K562 (cell line): ENCODE data around the gene FAR2. TPM values are rescaled to one million over a fixed set of nuclear protein-coding genes. Genes with fewer than 3 reads are reported as not detected.

ENCODE experiments used
- BRD4 ChIP-seq: fragments of 200-600 bp; sonication (generic); IDR thresholded peaks from 2 replicates; pipeline ENCODE4 v1.6.1; 2017; ENCODE audit warnings: inconsistent platforms
- CEBPG ChIP-seq, 3 experiments: fragments of 200-800 bp in 1 of 3; sonication (Bioruptor generic) in 1 of 3; sonication (generic) in 1 of 3; formaldehyde crosslinking in 1 of 3; IDR thresholded peaks in 2 of 3; conservative IDR thresholded peaks in 1 of 3; 2 replicates each; pipeline versions ENCODE4 v1.6.1 to v1.8.0; 2016 to 2022; ENCODE audit warnings: missing compliant biosample characterization in 2 of 3, missing genetic modification characterization in 2 of 3, mild to moderate bottlenecking in 1 of 3, missing genetic modification reagents in 1 of 3
- EP300 ChIP-seq: IDR thresholded peaks from 2 replicates; pipeline ENCODE4 v1.6.1; 2012; ENCODE audit warnings: low read length, improper control_type of control experiment
- polyA plus RNA-seq, 8 experiments: library from polyadenylated mRNA; depleted of rRNA in 4 of 8; stranded (reverse) in 5 of 8; unstranded in 3 of 8; fragments of >200 nt; fragmentation: Nextera tagmentation in 2 of 8; fragmentation: Illumina TruSeq in 1 of 8; extraction: Ambion mirVana in 2 of 8; extraction: Trizol in 1 of 8; gene quantifications; 2 replicates each; pipeline versions ENCODE4 v1.2.1 to v1.2.3, GENCODE V29; 2011 to 2014; ENCODE audit warnings: inconsistent platforms in 1 of 8, missing spikeins in 1 of 8
- total RNA-seq, 7 experiments: library from RNA; depleted of rRNA in 6 of 7; stranded (reverse); fragments of >200 nt in 6 of 7; fragmentation: Illumina TruSeq in 2 of 7; extraction: Trizol in 2 of 7; gene quantifications; 2 replicates each; pipeline versions ENCODE4 v1.2.1 to v1.2.3, GENCODE V29; 2011 to 2021; ENCODE audit warnings: low replicate concordance in 1 of 7
- TF ChIP-seq, protein P1 (sequence below), 2 experiments: fragments of 450-650 bp; formaldehyde crosslinking in 1 of 2; IDR thresholded peaks; 2 replicates each; pipeline versions ENCODE4 v1.4.0 to v1.6.1; 2014 to 2020; ENCODE audit warnings: mild to moderate bottlenecking in 2 of 2, borderline replicate concordance in 1 of 2, low read depth in 1 of 2
- TF ChIP-seq, protein P2 (sequence below): fragments of 450-650 bp; IDR thresholded peaks from 2 replicates; pipeline ENCODE4 v1.6.1; 2016; ENCODE audit warnings: mild to moderate bottlenecking, moderate library complexity

The FAR2 gene
- total and polyA plus RNA-seq, 9 of the 15 experiments (the other 6 are each of a cell fraction or from before 2014, with no cell fraction given) = 5.0 to 13.4 (median 8.5) TPM

DNA sequence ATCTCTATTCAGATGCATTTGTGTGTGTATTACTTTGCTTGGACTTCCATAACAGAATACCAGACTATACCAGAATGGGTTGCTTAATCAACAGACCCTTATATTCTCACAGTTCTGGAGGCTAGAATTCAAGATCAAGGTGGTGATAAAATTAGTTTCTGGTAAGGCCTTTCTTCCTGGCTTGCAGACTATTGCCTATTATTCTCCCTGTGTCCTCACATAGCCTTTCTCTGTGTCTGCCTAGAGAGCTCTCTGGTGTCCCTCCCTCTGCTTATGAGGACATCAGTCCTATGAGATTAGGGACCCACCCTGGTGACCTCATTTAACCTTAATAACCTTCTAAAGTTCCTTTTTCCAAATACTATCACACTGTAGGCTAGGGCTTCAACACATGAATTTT, 106.0 kb downstream of the FAR2 start (continued):
- TF ChIP-seq, protein P1, sequence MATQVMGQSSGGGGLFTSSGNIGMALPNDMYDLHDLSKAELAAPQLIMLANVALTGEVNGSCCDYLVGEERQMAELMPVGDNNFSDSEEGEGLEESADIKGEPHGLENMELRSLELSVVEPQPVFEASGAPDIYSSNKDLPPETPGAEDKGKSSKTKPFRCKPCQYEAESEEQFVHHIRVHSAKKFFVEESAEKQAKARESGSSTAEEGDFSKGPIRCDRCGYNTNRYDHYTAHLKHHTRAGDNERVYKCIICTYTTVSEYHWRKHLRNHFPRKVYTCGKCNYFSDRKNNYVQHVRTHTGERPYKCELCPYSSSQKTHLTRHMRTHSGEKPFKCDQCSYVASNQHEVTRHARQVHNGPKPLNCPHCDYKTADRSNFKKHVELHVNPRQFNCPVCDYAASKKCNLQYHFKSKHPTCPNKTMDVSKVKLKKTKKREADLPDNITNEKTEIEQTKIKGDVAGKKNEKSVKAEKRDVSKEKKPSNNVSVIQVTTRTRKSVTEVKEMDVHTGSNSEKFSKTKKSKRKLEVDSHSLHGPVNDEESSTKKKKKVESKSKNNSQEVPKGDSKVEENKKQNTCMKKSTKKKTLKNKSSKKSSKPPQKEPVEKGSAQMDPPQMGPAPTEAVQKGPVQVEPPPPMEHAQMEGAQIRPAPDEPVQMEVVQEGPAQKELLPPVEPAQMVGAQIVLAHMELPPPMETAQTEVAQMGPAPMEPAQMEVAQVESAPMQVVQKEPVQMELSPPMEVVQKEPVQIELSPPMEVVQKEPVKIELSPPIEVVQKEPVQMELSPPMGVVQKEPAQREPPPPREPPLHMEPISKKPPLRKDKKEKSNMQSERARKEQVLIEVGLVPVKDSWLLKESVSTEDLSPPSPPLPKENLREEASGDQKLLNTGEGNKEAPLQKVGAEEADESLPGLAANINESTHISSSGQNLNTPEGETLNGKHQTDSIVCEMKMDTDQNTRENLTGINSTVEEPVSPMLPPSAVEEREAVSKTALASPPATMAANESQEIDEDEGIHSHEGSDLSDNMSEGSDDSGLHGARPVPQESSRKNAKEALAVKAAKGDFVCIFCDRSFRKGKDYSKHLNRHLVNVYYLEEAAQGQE (IDR thresholded peaks at IDR 0.05; ENCODE audit: borderline replicate concordance) = peak; percentile 59; the same call in 1 of the 2 replicates
- TF ChIP-seq, protein P1 (CRISPR knock-in tag; IDR thresholded peaks at IDR 0.05; ENCODE audit: low read depth) = no peak
- TF ChIP-seq CEBPG (CRISPR knock-in tag; IDR thresholded peaks at IDR 0.05) (no peak), CEBPG (tag; conservative IDR thresholded peaks at IDR 0.05 in 1 of 2, IDR thresholded peaks at IDR 0.05 in 1 of 2) (peak; percentile 36; a peak in 2 of 4 replicates), EP300 (peak; percentile 52; the same call in 1 of the 2 replicates), BRD4 (no peak)
- TF ChIP-seq, protein P2, sequence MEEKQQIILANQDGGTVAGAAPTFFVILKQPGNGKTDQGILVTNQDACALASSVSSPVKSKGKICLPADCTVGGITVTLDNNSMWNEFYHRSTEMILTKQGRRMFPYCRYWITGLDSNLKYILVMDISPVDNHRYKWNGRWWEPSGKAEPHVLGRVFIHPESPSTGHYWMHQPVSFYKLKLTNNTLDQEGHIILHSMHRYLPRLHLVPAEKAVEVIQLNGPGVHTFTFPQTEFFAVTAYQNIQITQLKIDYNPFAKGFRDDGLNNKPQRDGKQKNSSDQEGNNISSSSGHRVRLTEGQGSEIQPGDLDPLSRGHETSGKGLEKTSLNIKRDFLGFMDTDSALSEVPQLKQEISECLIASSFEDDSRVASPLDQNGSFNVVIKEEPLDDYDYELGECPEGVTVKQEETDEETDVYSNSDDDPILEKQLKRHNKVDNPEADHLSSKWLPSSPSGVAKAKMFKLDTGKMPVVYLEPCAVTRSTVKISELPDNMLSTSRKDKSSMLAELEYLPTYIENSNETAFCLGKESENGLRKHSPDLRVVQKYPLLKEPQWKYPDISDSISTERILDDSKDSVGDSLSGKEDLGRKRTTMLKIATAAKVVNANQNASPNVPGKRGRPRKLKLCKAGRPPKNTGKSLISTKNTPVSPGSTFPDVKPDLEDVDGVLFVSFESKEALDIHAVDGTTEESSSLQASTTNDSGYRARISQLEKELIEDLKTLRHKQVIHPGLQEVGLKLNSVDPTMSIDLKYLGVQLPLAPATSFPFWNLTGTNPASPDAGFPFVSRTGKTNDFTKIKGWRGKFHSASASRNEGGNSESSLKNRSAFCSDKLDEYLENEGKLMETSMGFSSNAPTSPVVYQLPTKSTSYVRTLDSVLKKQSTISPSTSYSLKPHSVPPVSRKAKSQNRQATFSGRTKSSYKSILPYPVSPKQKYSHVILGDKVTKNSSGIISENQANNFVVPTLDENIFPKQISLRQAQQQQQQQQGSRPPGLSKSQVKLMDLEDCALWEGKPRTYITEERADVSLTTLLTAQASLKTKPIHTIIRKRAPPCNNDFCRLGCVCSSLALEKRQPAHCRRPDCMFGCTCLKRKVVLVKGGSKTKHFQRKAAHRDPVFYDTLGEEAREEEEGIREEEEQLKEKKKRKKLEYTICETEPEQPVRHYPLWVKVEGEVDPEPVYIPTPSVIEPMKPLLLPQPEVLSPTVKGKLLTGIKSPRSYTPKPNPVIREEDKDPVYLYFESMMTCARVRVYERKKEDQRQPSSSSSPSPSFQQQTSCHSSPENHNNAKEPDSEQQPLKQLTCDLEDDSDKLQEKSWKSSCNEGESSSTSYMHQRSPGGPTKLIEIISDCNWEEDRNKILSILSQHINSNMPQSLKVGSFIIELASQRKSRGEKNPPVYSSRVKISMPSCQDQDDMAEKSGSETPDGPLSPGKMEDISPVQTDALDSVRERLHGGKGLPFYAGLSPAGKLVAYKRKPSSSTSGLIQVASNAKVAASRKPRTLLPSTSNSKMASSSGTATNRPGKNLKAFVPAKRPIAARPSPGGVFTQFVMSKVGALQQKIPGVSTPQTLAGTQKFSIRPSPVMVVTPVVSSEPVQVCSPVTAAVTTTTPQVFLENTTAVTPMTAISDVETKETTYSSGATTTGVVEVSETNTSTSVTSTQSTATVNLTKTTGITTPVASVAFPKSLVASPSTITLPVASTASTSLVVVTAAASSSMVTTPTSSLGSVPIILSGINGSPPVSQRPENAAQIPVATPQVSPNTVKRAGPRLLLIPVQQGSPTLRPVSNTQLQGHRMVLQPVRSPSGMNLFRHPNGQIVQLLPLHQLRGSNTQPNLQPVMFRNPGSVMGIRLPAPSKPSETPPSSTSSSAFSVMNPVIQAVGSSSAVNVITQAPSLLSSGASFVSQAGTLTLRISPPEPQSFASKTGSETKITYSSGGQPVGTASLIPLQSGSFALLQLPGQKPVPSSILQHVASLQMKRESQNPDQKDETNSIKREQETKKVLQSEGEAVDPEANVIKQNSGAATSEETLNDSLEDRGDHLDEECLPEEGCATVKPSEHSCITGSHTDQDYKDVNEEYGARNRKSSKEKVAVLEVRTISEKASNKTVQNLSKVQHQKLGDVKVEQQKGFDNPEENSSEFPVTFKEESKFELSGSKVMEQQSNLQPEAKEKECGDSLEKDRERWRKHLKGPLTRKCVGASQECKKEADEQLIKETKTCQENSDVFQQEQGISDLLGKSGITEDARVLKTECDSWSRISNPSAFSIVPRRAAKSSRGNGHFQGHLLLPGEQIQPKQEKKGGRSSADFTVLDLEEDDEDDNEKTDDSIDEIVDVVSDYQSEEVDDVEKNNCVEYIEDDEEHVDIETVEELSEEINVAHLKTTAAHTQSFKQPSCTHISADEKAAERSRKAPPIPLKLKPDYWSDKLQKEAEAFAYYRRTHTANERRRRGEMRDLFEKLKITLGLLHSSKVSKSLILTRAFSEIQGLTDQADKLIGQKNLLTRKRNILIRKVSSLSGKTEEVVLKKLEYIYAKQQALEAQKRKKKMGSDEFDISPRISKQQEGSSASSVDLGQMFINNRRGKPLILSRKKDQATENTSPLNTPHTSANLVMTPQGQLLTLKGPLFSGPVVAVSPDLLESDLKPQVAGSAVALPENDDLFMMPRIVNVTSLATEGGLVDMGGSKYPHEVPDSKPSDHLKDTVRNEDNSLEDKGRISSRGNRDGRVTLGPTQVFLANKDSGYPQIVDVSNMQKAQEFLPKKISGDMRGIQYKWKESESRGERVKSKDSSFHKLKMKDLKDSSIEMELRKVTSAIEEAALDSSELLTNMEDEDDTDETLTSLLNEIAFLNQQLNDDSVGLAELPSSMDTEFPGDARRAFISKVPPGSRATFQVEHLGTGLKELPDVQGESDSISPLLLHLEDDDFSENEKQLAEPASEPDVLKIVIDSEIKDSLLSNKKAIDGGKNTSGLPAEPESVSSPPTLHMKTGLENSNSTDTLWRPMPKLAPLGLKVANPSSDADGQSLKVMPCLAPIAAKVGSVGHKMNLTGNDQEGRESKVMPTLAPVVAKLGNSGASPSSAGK = peak; percentile 41; the same call in 1 of the 2 replicates
